ENCODE results near the gene ZBTB42.

DNA sequence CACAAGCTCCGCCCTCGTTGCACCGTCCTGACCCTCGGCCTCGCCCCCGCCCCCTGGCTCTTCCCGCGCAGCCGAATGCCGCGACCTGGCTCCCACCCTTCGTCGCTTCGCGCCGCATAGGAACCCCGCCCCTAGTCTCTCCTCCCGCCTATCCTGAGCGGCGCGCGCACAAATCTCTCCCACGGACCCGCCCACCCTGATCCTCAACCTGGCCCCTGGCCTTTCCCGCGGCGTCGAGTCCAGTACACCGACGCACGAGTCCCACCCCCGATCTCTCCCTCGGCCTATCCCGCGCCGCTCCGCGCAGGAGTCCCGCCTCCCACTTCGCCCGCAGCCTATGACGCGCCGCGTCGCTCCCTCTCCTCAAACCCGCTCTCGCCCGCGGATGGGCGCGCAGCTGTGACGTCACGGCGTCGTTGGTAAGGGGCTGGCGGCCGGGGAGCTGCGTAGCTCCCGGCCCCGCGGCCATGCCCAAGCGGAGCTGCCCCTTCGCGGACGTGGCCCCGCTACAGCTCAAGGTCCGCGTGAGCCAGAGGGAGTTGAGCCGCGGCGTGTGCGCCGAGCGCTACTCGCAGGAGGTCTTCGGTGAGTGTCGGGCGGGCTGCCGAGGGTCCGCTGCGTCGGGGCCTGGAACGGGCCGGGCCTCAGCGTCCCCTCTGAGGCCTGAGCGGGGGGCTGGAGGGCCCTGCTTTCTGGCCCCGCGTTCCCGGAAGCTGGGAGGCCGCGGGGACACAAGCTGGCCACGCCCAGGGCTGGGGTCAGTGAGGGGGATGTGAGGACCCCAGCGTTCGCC is 48.0 kb upstream of the ZBTB42 start, which contains the start of gene SIVA1:
- TF ChIP-seq GATA3 (IDR thresholded peaks at IDR 0.05; ENCODE audit: low read depth, low read length), result no peak
- no peak for TF ChIP-seq GATA2 (IDR thresholded peaks at IDR 0.05; ENCODE audit: low read depth, low read length)
